Right ventricle myocardium inferior (tissue), 1 donor: ENCODE results near the gene SEMG2. TPM values are rescaled to one million over a fixed set of nuclear protein-coding genes. Genes with fewer than 3 reads are reported as not detected.
A peak's percentile ranks its signal among the peaks of the same experiment; 100 is the strongest.

Experiments
- ATAC-seq: fragments of 200-7000 bp; cut with Tn5 transposase; one replicate; pipeline ENCODE4 v1.9.1; 2020; ENCODE audit warnings: mild to moderate bottlenecking, moderate library complexity
- DNase-seq: peaks from one replicate; pipeline ENCODE4 v3.0.0; 2021; ENCODE audit errors: missing footprints
- intact Hi-C: fragments of 100-400 bp; cut with DNase I; formaldehyde crosslinking; loops from one replicate; pipeline ENCODE4 v1.11.0; 2022
- total RNA-seq: library from RNA; stranded (reverse); fragmentation: NEBNext Ultra II Directional; extraction: Animal tissue kit (Norgen Biotek cat#: 25700); gene quantifications from one replicate; pipeline ENCODE4 v1.2.1, GENCODE V29; 2021
- donor health status: DM: no; HTN: yes; CAD: no; lungs with severe emphysema.

Gene SEMG2
- total RNA-seq, 1 donor from 2014 or later, result not detected

DNA sequence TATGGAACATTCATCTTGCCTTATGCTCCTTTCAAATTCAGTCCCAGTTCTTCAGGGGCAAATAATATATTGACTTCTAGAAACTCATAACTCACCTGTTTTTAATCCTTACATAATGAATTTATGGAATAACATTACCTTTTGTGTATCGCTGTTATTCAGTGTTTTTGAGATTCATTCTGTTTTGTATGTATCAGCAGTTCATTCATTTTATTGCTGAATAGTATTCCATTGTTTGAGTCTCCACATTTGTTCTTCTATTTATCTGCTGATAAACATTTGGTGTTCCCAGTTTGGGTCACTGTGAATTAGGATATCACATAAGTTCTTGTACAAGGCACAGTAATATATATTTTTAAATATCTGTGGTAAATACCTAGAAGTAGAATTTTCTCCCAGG lies 5.1 kb downstream of the SEMG2 start:
- intact Hi-C loops, result no loop called here
- DNase-seq (no peak), ATAC-seq (no peak)

DNA sequence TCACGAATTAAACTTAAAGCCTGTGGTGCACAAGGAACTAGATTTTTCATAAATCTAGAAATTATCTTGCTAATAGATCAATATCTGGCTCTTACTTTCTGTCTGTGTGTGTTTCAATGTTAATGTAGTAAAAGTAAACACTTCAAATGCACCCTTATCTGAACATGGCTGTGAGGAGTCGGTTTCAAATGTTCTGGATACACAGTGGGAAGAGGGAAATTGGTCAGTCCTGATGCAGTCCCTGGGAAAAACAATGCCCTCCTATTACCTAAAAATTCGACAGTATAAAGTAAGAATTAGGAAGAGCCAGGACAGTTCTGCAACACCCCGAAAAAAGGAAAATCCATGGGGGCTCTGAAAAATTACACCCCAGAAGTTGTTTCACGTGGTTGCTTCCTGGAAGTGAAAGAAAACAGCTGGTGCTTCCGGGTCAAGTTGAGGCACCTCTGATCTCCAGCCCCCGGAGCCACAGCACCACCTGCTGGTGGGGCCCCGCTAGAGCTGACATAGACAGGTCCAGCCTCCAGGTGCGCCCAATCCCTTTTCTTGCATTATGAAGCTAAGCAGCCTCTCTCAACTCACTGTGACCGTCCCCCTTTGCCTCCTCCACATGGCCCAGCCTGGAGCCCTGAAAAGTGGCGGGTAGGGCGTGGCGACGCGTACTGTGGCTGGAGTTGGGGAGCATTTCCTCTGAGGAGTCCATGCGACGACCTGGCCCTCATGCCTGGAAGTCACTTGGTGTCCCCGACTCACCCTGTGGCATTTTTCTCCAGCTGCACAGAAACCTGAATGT lies 8.3 kb downstream of the SEMG2 start:
- intact Hi-C loops, result no loop called here
- no peak for ATAC-seq
- peak; percentile 69 for DNase-seq

DNA sequence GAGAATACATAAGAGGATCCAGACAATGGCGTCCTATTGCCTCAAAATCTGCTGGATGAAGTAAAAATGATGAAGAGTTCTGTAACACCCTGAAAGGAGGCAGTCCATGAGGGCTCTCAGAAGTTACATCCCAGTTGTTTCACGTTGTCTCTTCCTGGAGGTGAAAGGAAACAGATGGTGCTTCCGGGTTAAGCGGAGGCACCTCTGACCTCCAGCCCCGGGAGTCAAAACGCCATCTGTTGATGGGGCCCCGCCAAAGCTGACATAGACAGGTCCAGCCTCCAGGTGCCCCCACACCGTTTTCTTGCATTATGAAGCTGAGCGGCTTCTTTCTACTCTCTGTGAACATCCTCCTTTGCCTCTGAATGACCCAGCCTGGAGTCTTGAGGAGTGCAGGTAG lies 9.5 kb downstream of the SEMG2 start:
- ATAC-seq (no peak), DNase-seq (no peak)
- intact Hi-C loops, result no loop called here

DNA sequence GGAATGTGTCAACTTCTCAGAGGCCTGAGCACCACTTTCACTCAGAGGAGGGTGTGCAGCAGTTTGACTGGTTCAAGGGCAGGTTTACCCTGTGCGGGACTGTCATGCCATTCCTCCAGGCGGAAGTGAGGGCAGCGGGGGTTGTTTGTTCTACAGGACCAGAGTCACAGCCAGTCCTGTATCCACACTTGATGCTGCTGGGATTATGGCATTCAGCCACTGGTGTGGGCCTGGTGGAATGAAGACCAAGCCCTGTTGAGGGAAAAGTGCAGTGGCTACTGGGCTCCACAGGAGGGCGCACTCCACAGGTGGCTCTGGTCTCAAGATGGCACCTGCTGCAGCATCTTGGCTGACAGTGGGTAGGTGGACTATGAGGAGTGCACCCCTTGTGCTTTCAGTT lies 14.8 kb downstream of the SEMG2 start:
- DNase-seq (no peak), ATAC-seq (no peak)
- intact Hi-C loops, result no loop called here

DNA sequence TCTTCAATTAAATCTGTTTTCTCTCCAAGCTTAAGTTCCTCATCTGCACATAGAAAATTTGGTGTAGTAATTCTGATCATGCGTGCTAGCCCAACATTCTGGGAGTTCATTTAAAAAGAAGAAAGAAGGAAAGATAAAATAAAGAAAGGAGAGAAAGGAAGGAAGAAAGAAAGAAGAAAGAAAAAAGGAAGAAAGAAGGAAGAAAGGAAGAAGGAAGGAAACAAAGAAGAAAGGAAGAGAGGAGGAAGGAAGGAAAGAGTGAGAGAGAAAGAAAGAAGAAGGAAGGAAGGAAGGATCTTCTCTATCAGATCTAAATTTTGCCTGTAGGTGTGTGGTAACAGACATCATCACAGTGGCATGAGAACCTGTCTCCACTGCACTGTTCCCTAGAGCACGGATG lies 17.0 kb downstream of the SEMG2 start:
- no peak for ATAC-seq
- intact Hi-C loops, result no loop called here

DNA sequence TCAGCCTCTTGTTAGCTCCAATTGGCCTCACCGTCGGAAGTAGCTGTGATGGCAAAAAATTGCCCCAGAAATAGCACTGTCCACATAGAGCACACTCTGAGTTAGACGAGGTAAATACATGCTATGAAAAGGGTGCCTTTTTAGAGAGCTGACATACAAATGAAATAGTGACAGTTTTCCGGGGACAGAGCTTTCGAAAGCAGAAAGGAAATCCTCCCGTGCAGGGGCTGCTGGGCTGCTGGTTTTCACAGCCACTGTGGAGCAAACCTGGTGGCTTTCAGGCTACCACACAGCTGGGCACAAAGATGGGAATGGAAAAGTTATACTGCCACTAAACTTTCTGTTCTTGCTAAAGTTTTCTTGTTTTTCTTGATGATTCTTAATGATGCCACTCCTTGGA lies 24.9 kb downstream of the SEMG2 start:
- no peak for DNase-seq
- intact Hi-C loops, result no loop called here
- no peak for ATAC-seq

More for the DNA sequence above, 17.0 kb downstream of the SEMG2 start:
- DNase-seq, result no peak

DNA sequence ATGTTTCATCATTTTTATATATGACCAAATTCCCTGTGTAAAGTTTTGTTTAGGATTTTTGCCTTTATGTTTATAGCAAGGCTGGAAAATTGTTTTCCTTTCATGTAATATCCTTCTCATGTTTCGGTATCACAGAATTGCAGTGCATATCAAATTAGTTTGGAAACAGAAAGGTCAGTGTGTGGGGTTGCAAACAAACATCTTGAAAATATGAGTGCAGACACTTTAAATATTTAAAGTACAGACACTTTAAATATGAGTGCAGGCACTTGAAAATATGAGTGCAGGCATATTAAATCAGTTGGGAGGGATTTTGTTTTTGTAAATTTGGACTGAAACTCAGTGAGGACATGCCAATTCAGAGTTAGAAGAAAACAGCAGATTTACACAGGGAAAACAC lies 26.7 kb downstream of the SEMG2 start:
- DNase-seq, result no peak
- intact Hi-C loops, result no loop called here
- ATAC-seq, result no peak

DNA sequence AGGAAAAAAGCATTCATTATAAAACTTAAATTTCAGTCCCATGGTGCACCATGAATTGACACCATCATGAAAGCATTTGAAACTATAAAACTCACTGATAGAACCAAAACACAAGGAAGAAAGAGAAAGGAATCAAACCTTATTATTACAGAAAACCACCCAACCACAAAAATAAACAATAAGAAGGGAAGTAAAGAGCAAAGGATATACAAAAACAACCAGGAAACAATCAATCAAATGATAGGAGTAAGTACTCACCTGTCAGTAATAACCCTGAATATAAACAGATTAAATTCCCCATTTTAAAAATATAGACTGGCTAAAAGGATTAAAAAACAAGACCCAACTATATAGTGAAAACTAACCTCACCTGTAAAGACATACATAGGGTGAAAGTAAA lies 27.4 kb downstream of the SEMG2 start:
- no peak for ATAC-seq
- intact Hi-C loops, result no loop called here

DNA sequence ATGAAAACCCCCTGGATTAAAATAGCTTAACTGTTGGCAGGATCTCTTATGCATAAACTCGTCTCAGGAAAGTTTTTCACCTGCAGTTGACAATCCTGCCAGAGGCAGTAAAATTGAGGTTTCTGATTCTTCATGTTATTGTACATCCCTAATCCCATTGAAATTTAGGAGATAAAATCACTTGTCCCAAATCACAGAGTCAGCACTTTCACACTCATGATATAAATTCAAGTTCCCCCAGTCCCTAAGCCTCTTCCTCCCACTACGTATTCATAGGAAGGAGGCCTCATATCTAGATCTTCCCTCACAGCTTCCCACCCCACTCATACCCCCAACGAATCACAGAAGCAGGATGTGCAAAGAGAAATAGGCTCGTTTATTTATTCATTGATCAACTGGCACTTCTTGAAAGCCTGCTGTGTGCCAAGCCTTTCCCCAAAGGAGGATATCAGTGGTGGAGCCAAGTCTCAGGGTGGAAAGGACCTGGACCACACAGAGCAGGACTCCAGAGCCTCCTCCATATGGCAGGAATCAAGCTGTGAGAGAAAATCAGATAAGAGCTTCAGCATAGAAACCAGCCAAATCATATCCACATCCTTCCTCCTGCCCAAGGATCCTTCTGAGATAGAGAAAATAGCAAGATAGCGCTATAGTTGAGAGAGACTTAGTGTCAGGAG lies 30.8 kb downstream of the SEMG2 start:
- intact Hi-C loops, result no loop called here

More for the DNA sequence above, 27.4 kb downstream of the SEMG2 start:
- DNase-seq, result no peak

DNA sequence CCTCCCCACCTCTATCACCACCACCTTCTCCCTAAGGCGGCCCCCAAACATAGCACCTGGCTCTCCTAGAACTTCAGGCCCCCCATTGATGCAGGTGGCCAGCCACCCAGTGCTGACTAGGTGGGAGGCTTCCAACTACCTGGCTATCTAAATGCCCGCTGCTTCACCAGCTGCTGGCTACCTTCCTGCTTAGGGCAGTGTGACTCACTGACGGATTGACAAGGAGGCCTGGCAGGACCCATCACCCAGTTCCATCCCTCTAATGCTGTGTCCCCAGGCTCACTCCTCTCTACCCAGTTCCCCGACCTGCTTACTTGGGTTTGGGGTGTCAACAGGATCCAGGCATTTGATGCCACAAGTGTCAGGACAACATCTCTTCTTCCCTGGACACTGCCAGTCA lies 32.1 kb downstream of the SEMG2 start:
- ATAC-seq (no peak), DNase-seq (no peak)
- intact Hi-C loops, result no loop called here

More for the DNA sequence above, 30.8 kb downstream of the SEMG2 start:
- ATAC-seq (no peak), DNase-seq (no peak)

DNA sequence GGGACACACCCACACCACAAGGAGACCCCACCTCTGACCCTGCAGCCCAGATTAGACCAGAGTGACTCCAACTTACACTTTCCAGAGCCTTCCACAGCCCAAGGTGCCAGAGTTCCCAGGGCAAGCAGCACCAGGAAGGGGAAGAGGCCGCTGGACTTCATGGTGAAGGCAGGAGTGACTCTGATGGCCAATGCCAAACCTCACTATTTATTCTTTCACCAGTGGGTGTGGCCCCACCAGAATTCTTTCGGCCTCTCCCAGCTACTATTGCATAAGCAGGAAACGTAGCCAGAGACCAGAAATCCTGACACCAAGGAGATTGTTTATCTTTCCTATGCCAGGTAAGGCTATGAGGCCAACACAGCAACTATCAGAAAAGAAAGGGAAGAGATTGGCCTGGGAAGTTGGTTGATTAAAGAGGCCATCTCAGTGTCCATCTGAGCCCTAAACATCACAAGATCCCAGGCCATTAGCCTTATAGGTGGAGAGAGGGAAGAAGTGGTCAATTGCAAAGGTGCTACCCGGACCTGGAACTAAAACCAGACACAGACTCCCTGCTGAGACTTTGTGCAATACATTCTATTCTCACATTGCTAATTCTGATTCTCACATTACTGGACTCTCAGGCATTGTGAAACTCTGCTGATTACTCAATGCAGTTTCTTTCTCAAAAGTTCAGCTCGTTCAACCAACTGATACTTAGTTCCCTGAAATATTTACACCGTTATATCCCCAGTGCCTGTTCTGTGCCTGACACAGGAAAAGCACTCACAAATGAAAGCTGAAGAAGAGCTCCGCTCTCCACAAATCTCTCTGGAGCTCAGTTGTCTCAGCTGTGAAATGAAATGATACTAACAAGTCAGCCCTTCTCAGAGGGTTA lies 33.5 kb downstream of the SEMG2 start, which contains the start of gene SLPI:
SLPI (minus strand) TSS at position 182 of the 880 bp plus-strand sequence; CDS start at position 161, 21 bp downstream.
- DNase-seq, result no peak
- ATAC-seq, result peak; percentile 62
- intact Hi-C loops, result no loop called here

DNA sequence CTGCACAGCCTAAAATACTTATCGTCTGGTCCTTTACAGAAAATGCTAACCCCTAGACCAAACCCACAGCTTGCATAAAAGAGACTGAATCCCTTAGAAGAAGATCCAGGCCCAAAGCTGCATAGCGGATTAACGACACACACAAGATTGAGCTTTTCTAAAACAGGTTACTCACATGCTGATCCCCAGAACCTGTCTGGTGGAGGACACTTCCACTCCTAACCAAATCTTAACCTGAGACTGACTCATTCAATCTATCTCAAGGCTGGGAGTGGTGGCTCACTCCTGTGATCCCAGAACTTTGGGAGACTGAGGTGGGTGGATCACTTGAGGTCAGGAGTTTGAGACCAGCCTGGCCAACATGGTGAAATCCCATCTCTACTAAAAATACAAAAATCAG lies 36.0 kb downstream of the SEMG2 start:
- ATAC-seq, result no peak
- intact Hi-C loops, result no loop called here

DNA sequence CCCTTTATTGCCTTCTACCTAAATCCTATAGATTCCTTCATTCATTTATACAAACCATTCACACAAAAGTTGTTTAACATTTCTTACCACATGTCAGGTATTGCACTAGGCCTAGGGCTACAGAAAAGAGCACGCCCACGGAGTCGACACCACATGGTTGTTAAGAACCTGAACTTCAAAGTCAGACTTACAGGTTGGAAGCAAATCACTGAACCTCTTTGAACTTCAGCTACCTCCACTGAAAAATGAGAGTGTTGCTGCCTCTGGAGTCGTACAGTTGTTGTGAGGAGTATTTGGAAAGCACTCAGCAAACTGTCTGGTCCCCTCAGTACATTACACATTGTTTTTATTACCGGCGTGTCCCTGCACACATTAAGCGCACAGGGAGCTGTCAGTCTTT lies 36.5 kb downstream of the SEMG2 start:
- intact Hi-C loops, result no loop called here
- DNase-seq (no peak), ATAC-seq (no peak)

More for the DNA sequence above, 36.0 kb downstream of the SEMG2 start:
- DNase-seq, result no peak

DNA sequence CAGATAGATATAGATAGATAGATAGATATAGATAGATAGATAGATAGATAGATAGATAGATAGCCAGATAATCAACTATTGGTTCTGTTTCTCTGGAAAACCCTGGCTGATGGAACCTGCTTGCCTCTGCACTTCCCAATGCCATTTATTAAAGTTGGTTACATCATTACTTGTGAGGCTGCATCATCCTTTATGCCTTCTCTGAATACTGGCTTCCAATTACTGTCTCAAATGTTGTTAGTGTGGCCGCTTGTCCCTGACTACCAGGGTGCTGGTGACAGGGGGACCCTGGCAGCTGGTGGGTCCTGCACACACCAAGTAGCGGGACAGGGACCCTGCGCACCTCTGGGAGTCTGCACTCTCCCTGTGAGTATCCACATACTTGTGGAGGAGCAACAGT lies 37.1 kb downstream of the SEMG2 start:
- intact Hi-C loops, result no loop called here

DNA sequence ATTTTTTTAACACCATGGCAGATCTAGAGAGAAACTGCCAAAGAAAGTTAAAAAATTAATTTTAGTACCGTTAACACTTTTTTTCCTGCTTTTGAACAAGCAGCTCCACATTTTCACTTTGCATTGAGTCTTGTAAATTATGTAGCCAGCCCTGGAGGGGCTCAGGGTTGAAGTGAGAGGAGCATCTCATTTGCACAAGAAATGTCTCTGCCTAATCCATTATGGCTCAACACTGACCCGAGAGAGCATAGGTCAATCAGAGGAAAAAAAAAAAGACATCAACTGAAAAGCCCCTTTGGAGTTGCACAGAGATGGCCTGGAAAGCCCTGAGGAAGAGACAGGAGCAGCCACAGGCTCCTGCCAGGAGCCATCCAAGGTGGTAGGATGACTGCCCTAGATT lies 37.5 kb downstream of the SEMG2 start:
- intact Hi-C loops, result no loop called here
- ATAC-seq (no peak), DNase-seq (no peak)

More for the DNA sequence above, 37.1 kb downstream of the SEMG2 start:
- ATAC-seq, result no peak
- no peak for DNase-seq

DNA sequence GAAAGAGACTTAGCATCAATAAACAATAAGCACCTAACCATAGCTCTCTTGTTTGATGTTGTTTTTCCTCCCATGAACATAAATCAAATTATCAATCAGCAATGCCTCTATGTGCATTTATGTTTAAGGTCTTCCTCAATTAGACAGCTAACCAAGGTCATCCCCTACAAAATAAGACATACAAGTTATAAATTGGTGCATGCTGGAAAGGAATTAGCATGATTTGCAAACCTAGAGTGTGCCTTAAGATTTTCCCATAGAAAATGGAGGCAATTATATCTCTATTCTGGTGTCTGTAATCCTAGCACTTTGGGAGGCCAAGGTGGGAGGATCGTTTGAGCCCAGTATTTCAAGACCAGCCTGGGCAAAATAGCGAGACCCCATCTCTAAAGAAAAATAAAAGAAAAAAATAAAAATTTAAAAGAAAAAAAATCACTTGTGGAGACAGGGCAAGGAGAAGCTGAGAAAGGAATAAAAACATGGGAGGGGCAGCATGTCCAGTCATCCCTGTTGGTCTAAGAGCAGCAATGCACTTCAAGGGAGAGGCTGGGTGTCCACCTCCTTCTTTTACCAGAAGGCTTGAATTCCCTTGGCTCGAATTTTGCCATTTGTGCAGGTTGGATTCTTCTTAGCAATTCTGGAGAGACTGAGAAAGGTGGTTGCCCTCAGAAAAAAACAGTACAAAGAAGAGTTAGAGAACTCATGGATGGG lies 42.5 kb downstream of the SEMG2 start:
- DNase-seq (no peak), ATAC-seq (no peak)
- intact Hi-C loops, result no loop called here

DNA sequence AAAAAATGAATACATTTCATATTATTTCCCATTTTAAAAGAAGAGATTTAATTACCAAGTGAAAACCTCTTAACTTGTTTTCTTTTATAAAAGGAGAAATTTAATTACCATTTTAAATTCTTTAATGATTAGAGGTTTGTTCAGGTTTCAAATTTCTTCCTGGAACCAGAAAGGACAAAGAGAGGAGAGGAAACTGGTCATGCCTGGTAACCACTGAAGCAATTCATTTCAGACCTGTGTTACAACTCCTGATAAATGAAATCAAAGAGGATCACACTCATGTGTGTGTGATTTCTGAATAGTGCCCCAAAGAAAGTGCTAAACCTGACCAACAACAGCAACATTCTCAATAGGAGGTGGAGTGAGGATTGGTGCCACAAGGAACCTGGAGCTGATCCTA lies 45.8 kb downstream of the SEMG2 start:
- no peak for DNase-seq
- intact Hi-C loops, result no loop called here
- ATAC-seq, result no peak

DNA sequence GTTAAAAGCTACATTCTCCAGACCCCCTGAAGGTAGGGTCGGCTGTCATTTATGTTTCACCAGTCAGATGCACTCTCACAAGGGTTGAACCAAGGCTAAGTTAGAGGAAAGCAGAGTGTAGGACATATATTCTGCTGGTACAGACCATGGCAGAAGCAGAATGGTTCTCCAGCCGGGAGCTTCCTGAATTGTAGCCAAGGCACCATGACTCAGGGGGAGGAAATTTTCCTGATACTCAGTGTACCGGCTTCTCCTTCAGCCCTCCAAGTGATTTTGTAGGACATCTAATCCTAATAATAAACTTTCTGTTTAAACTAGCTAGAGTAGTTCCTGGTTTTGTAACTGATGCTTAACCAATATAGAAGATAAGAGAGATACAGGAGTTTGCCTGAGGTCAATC lies 47.4 kb downstream of the SEMG2 start:
- no peak for DNase-seq
- intact Hi-C loops, result no loop called here

DNA sequence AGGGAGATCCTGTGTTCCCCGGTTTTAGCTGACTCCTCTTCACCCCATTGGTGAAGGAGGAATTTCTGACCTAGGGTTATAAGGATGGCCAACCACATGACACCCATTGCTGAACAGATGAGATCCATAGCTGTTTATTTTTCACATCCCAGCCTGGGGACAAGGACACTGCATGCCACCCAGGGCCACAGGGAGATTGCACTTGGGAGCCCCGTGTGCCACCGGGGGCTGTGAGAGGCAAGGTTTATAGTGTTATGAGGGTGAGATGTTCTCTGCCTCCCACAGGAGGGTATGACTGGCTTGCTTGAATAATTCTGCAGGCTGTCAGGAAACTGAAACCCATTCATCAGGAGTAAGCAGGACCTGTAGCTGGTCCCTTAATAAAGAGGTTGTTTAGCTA lies 47.9 kb downstream of the SEMG2 start:
- DNase-seq, result no peak
- ATAC-seq, result no peak
- intact Hi-C loops, result no loop called here

More for the DNA sequence above, 47.4 kb downstream of the SEMG2 start:
- no peak for ATAC-seq
